Endothelial cell of umbilical vein (primary cell): Measurements from ENCODE around the gene PDPK1. TPM values are rescaled to one million over a fixed set of nuclear protein-coding genes. Genes with fewer than 3 reads are reported as not detected.

Experiments used
- BruUV-seq: library from RNA; stranded (reverse); fragments of 400-500 nt; replicated peaks from 2 replicates; lab custom pipeline; 2021; lab: Mats Ljungman, UMichigan
- CTCF ChIA-PET: fragments of 300-600, 350-600 bp; sonication (Branson Sonifier 250); formaldehyde crosslinking; loops from one replicate; lab custom pipeline; 2021; ENCODE audit warnings: antibody characterized with exemption, inconsistent platforms; lab: Charles Lee
- POLR2A ChIA-PET: fragments of 300-600, 350-600 bp; sonication (Branson Sonifier 250); formaldehyde crosslinking; loops from one replicate; lab custom pipeline; 2021; ENCODE audit warnings: antibody characterized with exemption, inconsistent platforms; lab: Charles Lee
- DNase-seq: peaks from one replicate; pipeline ENCODE4 v3.0.0-alpha.2; 2011; ENCODE audit warnings: low read depth, low spot score
- FAIRE-seq: peaks from 2 replicates; lab custom pipeline; 2011; peaks lifted over from hg19 to GRCh38; lab: Jason Lieb, UNC
- H2AFZ ChIP-seq: 2 replicates; pipeline ENCODE4 v1.6.0; 2012; ENCODE audit warnings: low read depth, low read length, control low read depth, inconsistent platforms
- H3K27ac ChIP-seq: 2 replicates; pipeline ENCODE4 v1.5.1; 2011; ENCODE audit warnings: low read depth, mild to moderate bottlenecking, control low read depth, low read length, moderate library complexity; ENCODE audit not compliant: insufficient read depth
- H3K27me3 ChIP-seq, 2 experiments: 2 replicates each; pipeline versions ENCODE4 v1.6.0 to v1.6.1; 2011; ENCODE audit warnings: low read length in 2 of 2, mixed read lengths in 1 of 2; ENCODE audit not compliant: control insufficient read depth in 2 of 2, insufficient read depth in 2 of 2
- H3K36me3 ChIP-seq, 2 experiments: 2 replicates in 1 of 2; 3 replicates in 1 of 2; pipeline ENCODE4 v1.5.1; 2011; ENCODE audit warnings: low read length in 2 of 2, mild to moderate bottlenecking in 1 of 2, moderate library complexity in 1 of 2; ENCODE audit not compliant: control insufficient read depth in 2 of 2, insufficient read depth in 2 of 2; ENCODE audit errors: extremely low read depth in 1 of 2
- H3K4me1 ChIP-seq: 3 replicates; pipeline ENCODE4 v1.5.1; 2011; ENCODE audit warnings: mild to moderate bottlenecking, low read length; ENCODE audit not compliant: control insufficient read depth, insufficient read depth; ENCODE audit errors: extremely low read depth
- H3K4me2 ChIP-seq: 2 replicates; pipeline ENCODE4 v1.6.1; 2011; ENCODE audit warnings: low read length, control low read depth, mixed read lengths; ENCODE audit not compliant: insufficient read depth
- H3K4me3 ChIP-seq, 3 experiments: fragments of 200-600 bp in 1 of 3; sonication (generic), shearing (Covaris generic) in 1 of 3; replicated peaks in 1 of 3; 2 replicates each; pipeline ENCODE4 v1.5.1; 2011 to 2016; ENCODE audit warnings: control low read depth in 3 of 3, low read length in 3 of 3, mild to moderate bottlenecking in 2 of 3, inconsistent platforms in 1 of 3, low read depth in 1 of 3, moderate library complexity in 1 of 3; ENCODE audit not compliant: insufficient read depth in 1 of 3
- H3K79me2 ChIP-seq: 2 replicates; pipeline ENCODE4 v1.6.0; 2012; ENCODE audit warnings: low read length, inconsistent platforms; ENCODE audit not compliant: control insufficient read depth, insufficient read depth
- H3K9ac ChIP-seq: replicated peaks from 2 replicates; pipeline ENCODE3; 2011; ENCODE audit warnings: low read length, control low read depth; ENCODE audit not compliant: insufficient read depth; ENCODE audit errors: extremely low read depth
- H3K9me1 ChIP-seq: replicated peaks from 3 replicates; pipeline ENCODE4 v1.6.0; 2011; ENCODE audit warnings: mild to moderate bottlenecking, low read length; ENCODE audit not compliant: control insufficient read depth, insufficient read depth; ENCODE audit errors: extremely low read depth
- H3K9me3 ChIP-seq: replicated peaks from 2 replicates; pipeline ENCODE4 v1.5.1; 2012; ENCODE audit warnings: low read length, inconsistent platforms; ENCODE audit not compliant: control insufficient read depth, insufficient read depth
- H4K20me1 ChIP-seq: replicated peaks from 2 replicates; pipeline ENCODE3; 2011; ENCODE audit warnings: mild to moderate bottlenecking, low read length; ENCODE audit not compliant: control insufficient read depth, insufficient read depth; ENCODE audit errors: extremely low read depth
- CTCF ChIP-seq, 2 donors: IDR thresholded peaks; 1 replicate in 1 of 2; 2 replicates in 1 of 2; pipeline ENCODE4 v1.5.1; 2011; ENCODE audit warnings: low read length in 2 of 2, mild to moderate bottlenecking in 2 of 2, moderate library complexity in 2 of 2, control low read depth in 1 of 2, inconsistent platforms in 1 of 2, low read depth in 1 of 2; ENCODE audit not compliant: insufficient read depth in 1 of 2; ENCODE audit errors: extremely low read depth in 1 of 2
- EZH2 ChIP-seq: IDR thresholded peaks from 2 replicates; pipeline ENCODE4 v1.6.1; 2012; ENCODE audit warnings: borderline replicate concordance, low read depth, mild to moderate bottlenecking, moderate library complexity, low read length, inconsistent platforms; ENCODE audit not compliant: severe bottlenecking
- FOS ChIP-seq: IDR thresholded peaks from 2 replicates; pipeline ENCODE4 v1.6.1; 2011; ENCODE audit warnings: mild to moderate bottlenecking, low read length, moderate library complexity, borderline replicate concordance; ENCODE audit not compliant: insufficient read depth
- GATA2 ChIP-seq: IDR thresholded peaks from 2 replicates; pipeline ENCODE4 v1.7.0; 2011; ENCODE audit warnings: low read depth, mild to moderate bottlenecking, moderate library complexity, mixed read lengths, low read length; ENCODE audit not compliant: insufficient read length, insufficient read depth
- JUN ChIP-seq: IDR thresholded peaks from 2 replicates; pipeline ENCODE4 v1.6.1; 2011; ENCODE audit warnings: borderline replicate concordance, low read depth; ENCODE audit not compliant: insufficient read length, insufficient read depth
- MYC ChIP-seq: IDR thresholded peaks from one replicate; pipeline ENCODE4 v1.6.1; 2011; ENCODE audit warnings: mild to moderate bottlenecking, low read depth, low read length
- POLR2A ChIP-seq: IDR thresholded peaks from 2 replicates; pipeline ENCODE4 v1.6.1; 2012; ENCODE audit warnings: low read depth, mild to moderate bottlenecking, control low read depth, low read length
- POLR2AphosphoS5 ChIP-seq: IDR thresholded peaks from 2 replicates; pipeline ENCODE4 v1.6.1; 2012; ENCODE audit warnings: low read depth, mild to moderate bottlenecking, control low read depth, low read length, moderate library complexity; ENCODE audit not compliant: insufficient read depth
- dilution Hi-C: fragments of 300-500 bp; cut with MboI; formaldehyde crosslinking; loops from one replicate; pipeline ENCODE4 v1.15.0; 2019; ENCODE audit warnings: low sequenced_read_pairs; ENCODE audit not compliant: extremely low pct_ligation_motif_present
- intact Hi-C: fragments of 100-400 bp; cut with micrococcal nuclease; formaldehyde crosslinking; loops from one replicate; pipeline ENCODE4 v1.10.0; 2022
- polyA plus RNA-seq, 4 experiments: library from polyadenylated mRNA; depleted of rRNA in 3 of 4; stranded (reverse) in 3 of 4; unstranded in 1 of 4; fragments of >200 nt; gene quantifications; 2 replicates each; pipeline versions ENCODE4 v1.2.1 to v1.2.3, GENCODE V29; 2011 to 2012; ENCODE audit warnings: missing spikeins in 1 of 4
- total RNA-seq: library from RNA; stranded (reverse); gene quantifications from 2 replicates; pipeline ENCODE4 v1.2.3, GENCODE V29; 2021
- TF ChIP-seq, protein P1 (sequence below): IDR thresholded peaks from 2 replicates; pipeline ENCODE4 v1.6.1; 2011; ENCODE audit not compliant: insufficient read depth, insufficient read length

The PDPK1 gene
- total and polyA plus RNA-seq, 2 donors (not counting 3 experiments of a cell fraction or from before 2014, with no cell fraction given), result 22.4 to 37.3 TPM

- no TSS peak for BruUV-seq
- Histone ChIP-seq H3K9me1 (no peaks in the 10 kb centered on the region), H3K4me2 (no peak overlapping the region), H3K27me3 (no peaks in the 10 kb centered on the region), H3K36me3 (peaks cover 0 to 30% of the 10 kb centered on the region in 2 experiments), H2AFZ (no peak overlapping the region), H4K20me1 (no peaks in the 10 kb centered on the region), H3K9ac (no peak overlapping the region), H3K27ac (no peak overlapping the region), H3K4me1 (no peaks in the 10 kb centered on the region), H3K9me3 (no peaks in the 10 kb centered on the region), H3K4me3 (no peak overlapping the region), H3K79me2 (peaks cover 2% of the 10 kb centered on the region)
- POLR2A ChIA-PET, result no interaction called here
- dilution Hi-C loops, result no loop called here
- FAIRE-seq, result no peak
- DNase-seq, result no peak
- CTCF ChIA-PET, result interaction anchor here (0.9 kb wide), 1 partner anchor 63 kb away, joined by 4 read pairs; no protein-coding TSS in a partner anchor
- TF ChIP-seq POLR2AphosphoS5, result no peak
- TF ChIP-seq, protein P1, sequence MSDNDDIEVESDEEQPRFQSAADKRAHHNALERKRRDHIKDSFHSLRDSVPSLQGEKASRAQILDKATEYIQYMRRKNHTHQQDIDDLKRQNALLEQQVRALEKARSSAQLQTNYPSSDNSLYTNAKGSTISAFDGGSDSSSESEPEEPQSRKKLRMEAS, result no peak
- TF ChIP-seq CTCF (IDR thresholded peaks at IDR 0.05; ENCODE audit: extremely low read depth in 1 of 2, insufficient read depth in 1 of 2, low read depth in 1 of 2, low read length in 2 of 2), result no peak
- no peak for TF ChIP-seq MYC
- no peak for TF ChIP-seq GATA2
- no peak for TF ChIP-seq FOS
- no peak for TF ChIP-seq JUN
- no peak for TF ChIP-seq EZH2
- TF ChIP-seq POLR2A, result no peak
- intact Hi-C loops, result no loop called here
Measured at GRCh38 chr16:2595393-2596205, 57.8 kb downstream of the PDPK1 start.
